Endodermal cell (in vitro differentiated cells): Measurements from ENCODE around the gene EP400. TPM values are rescaled to one million over a fixed set of nuclear protein-coding genes. Genes with fewer than 3 reads are reported as not detected.

ENCODE experiments used
- DNase-seq: peaks from one replicate; pipeline ENCODE4 v3.0.0-alpha.2; 2017
- H3K27ac ChIP-seq: 2 replicates; pipeline ENCODE4 v1.5.1; 2013; ENCODE audit warnings: mild to moderate bottlenecking, low read depth, low read length, moderate library complexity
- H3K27me3 ChIP-seq: 2 replicates; pipeline ENCODE4 v1.6.1; 2013; ENCODE audit warnings: mild to moderate bottlenecking, low read length, moderate library complexity; ENCODE audit not compliant: insufficient read depth, control insufficient read depth, poor library complexity, severe bottlenecking
- H3K36me3 ChIP-seq: 2 replicates; pipeline ENCODE4 v1.7.0; 2013; ENCODE audit warnings: mild to moderate bottlenecking, low read length, moderate library complexity; ENCODE audit not compliant: control insufficient read depth, insufficient read depth
- H3K4me1 ChIP-seq: one replicate; pipeline ENCODE4 v1.7.0; 2013; ENCODE audit warnings: low read length; ENCODE audit not compliant: control insufficient read depth, insufficient read depth
- H3K4me3 ChIP-seq: 2 replicates; pipeline ENCODE4 v1.5.1; 2013; ENCODE audit warnings: mild to moderate bottlenecking, low read length, moderate library complexity
- H3K9ac ChIP-seq: 2 replicates; pipeline ENCODE4 v1.6.1; 2013; ENCODE audit warnings: mild to moderate bottlenecking, low read length, moderate library complexity; ENCODE audit not compliant: poor library complexity, severe bottlenecking; ENCODE audit errors: extremely low read depth
- H3K9me3 ChIP-seq: 2 replicates; pipeline ENCODE4 v1.6.1; 2013; ENCODE audit warnings: mild to moderate bottlenecking, low read length, moderate library complexity; ENCODE audit not compliant: control insufficient read depth
- H3K27ac Mint-ChIP-seq: 2 replicates; pipeline ENCODE4 v1.8.0; 2020; ENCODE audit warnings: mixed read lengths
- H3K27me3 Mint-ChIP-seq: 2 replicates; pipeline ENCODE4 v1.8.0; 2021; ENCODE audit warnings: mild to moderate bottlenecking, mixed read lengths; ENCODE audit not compliant: insufficient read depth
- H3K36me3 Mint-ChIP-seq: 2 replicates; pipeline ENCODE4 v1.8.0; 2020; ENCODE audit warnings: low read depth, mixed read lengths
- H3K4me1 Mint-ChIP-seq: 2 replicates; pipeline ENCODE4 v1.8.0; 2020; ENCODE audit warnings: mixed read lengths
- H3K4me3 Mint-ChIP-seq: 2 replicates; pipeline ENCODE4 v1.8.0; 2020; ENCODE audit warnings: mild to moderate bottlenecking, moderate library complexity, mixed read lengths
- H3K9me3 Mint-ChIP-seq: 2 replicates; pipeline ENCODE4 v1.8.0; 2020; ENCODE audit warnings: mild to moderate bottlenecking, mixed read lengths
- WGBS, 2 experiments: methylation state at CpG; one replicate each; pipeline versions ENCODE4 v1.1.5 to v1.1.7; 2013; ENCODE audit warnings: missing lambda C conversion rate in 2 of 2, mixed read lengths in 1 of 2; ENCODE audit not compliant: insufficient coverage in 1 of 2, insufficient read length in 1 of 2; 5-methylcytosine and 5-hydroxymethylcytosine counted together
- total RNA-seq, 2 donors: library from RNA; stranded (reverse); fragmentation: NEBNext Ultra II Directional in 1 of 2; extraction: Animal tissue kit (Norgen Biotek cat#: 25700) in 1 of 2; gene quantifications; 2 replicates in 1 of 2; 3 replicates in 1 of 2; pipeline ENCODE4 v1.2.1, GENCODE V29; 2021
- TF ChIP-seq, protein P1 (sequence below): fragments of 200-600 bp; sonication (generic); conservative IDR thresholded peaks from 2 replicates; pipeline ENCODE4 v1.5.0; 2021; ENCODE audit warnings: antibody characterized with exemption, mild to moderate bottlenecking

EP400 gene
- total RNA-seq, 2 donors from 2014 or later = 64.7 to 78.3 TPM

DNA sequence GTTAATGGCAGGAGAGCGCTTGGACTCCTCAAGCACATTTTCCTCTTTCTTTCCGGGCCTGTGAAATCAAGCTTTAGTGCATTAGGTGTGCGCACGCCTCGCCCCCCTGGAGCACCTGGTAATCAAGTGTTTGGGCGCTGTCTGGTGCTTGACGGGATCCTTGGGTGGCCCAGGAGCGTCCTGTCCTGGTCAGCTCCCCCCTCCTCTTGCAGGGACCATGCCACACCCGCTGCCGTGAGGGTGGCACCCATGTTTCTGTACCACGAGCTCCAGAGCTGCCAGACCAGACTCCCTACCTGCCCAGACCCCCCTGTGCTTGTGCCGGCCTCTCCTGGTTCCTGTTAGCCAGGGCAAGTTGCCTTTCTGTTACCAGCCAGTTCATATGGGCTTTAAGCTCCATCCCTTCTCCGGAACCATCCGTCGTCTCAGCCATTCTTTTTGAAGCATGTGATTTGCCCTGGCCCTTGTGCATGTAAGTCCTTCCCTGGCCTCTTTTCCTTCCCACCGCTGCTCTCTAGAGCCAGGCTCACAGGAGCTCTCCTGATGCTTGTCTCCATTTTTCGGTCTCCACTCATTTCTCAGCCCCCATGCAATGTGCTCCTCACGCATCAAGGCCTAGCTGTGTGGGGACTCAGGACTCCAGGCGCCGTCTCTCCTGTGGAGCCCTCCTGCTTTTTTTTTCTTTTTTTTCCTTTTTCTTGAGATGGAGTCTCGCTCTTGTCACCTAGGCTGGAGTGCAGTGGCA is 66.1 kb downstream of the EP400 start:
- no peak overlapping the region for H3K27ac ChIP-seq
- Mint-ChIP-seq H3K27ac (peak overlapping the region; percentile 24), H3K36me3 (peaks cover 85% of the 10 kb centered on the region), H3K9me3 (no peaks in the 10 kb centered on the region), H3K4me1 (no peaks in the 10 kb centered on the region), H3K27me3 (no peaks in the 10 kb centered on the region), H3K4me3 (no peak overlapping the region)
- WGBS, 2 experiments = 95 to 99% methylated on average over 19 to 21 of the region's 21 CpGs
- TF ChIP-seq, protein P1, sequence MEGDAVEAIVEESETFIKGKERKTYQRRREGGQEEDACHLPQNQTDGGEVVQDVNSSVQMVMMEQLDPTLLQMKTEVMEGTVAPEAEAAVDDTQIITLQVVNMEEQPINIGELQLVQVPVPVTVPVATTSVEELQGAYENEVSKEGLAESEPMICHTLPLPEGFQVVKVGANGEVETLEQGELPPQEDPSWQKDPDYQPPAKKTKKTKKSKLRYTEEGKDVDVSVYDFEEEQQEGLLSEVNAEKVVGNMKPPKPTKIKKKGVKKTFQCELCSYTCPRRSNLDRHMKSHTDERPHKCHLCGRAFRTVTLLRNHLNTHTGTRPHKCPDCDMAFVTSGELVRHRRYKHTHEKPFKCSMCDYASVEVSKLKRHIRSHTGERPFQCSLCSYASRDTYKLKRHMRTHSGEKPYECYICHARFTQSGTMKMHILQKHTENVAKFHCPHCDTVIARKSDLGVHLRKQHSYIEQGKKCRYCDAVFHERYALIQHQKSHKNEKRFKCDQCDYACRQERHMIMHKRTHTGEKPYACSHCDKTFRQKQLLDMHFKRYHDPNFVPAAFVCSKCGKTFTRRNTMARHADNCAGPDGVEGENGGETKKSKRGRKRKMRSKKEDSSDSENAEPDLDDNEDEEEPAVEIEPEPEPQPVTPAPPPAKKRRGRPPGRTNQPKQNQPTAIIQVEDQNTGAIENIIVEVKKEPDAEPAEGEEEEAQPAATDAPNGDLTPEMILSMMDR = no peak
- no peaks in the 10 kb centered on the region for H3K27me3 ChIP-seq
- no peak overlapping the region for H3K9ac ChIP-seq
- H3K36me3 ChIP-seq = peaks cover 90% of the 10 kb centered on the region
- no peaks in the 10 kb centered on the region for H3K9me3 ChIP-seq
- H3K4me1 ChIP-seq = no peaks in the 10 kb centered on the region
- DNase-seq = no peak
- H3K4me3 ChIP-seq = no peak overlapping the region

GRCh38 chr12:132018193-132018916 is 68.6 kb downstream of the EP400 start:
- H3K36me3 Mint-ChIP-seq = peaks cover 76% of the 10 kb centered on the region
- no peak overlapping the region for H3K4me3 Mint-ChIP-seq
- peak overlapping the region; percentile 28 for H3K27ac Mint-ChIP-seq
- H3K27me3 ChIP-seq = no peaks in the 10 kb centered on the region
- H3K9me3 ChIP-seq = no peaks in the 10 kb centered on the region
- no peak overlapping the region for H3K9ac ChIP-seq
- no peak for DNase-seq
- H3K27ac ChIP-seq = no peak overlapping the region
- no peaks in the 10 kb centered on the region for H3K4me1 ChIP-seq
- TF ChIP-seq, protein P1 = no peak
- no peaks in the 10 kb centered on the region for H3K27me3 Mint-ChIP-seq
- peaks cover 82% of the 10 kb centered on the region for H3K36me3 ChIP-seq
- 95% methylated on average over 17 to 18 of the region's 18 CpGs for WGBS, 2 experiments
- H3K9me3 Mint-ChIP-seq = no peaks in the 10 kb centered on the region
- H3K4me3 ChIP-seq = no peak overlapping the region
- H3K4me1 Mint-ChIP-seq = no peaks in the 10 kb centered on the region

DNA sequence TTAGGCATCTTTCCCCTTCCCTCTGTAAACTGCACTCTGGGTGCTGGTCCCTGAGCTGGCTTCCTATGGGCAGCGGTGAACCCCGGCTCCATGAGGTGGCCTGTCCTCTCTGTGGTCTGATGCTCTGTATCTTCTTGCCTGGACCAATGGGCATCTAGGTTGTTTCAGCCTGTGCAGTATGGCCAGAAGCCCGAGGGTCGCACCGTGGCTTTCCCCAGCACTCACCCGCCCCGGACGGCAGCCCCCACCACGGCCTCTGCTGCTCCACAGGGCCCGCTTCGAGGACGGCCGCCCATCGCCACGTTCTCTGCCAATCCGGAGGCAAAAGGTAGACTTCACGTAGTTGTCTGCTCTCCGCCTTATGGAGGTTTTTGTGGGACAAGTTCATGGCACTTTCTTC is 70.1 kb downstream of the EP400 start:
- DNase-seq = no peak
- H3K36me3 ChIP-seq = peaks cover 80% of the 10 kb centered on the region
- Mint-ChIP-seq H3K27ac (no peak overlapping the region), H3K27me3 (no peaks in the 10 kb centered on the region), H3K9me3 (no peaks in the 10 kb centered on the region), H3K4me1 (no peaks in the 10 kb centered on the region), H3K36me3 (peaks cover 77% of the 10 kb centered on the region), H3K4me3 (no peak overlapping the region)
- no peaks in the 10 kb centered on the region for H3K9me3 ChIP-seq
- H3K4me1 ChIP-seq = no peaks in the 10 kb centered on the region
- no peaks in the 10 kb centered on the region for H3K27me3 ChIP-seq
- no peak overlapping the region for H3K27ac ChIP-seq
- H3K4me3 ChIP-seq = no peak overlapping the region
- H3K9ac ChIP-seq = no peak overlapping the region
- TF ChIP-seq, protein P1 = no peak
- 97% methylated on average over 18 of the region's 18 CpGs for WGBS, 2 experiments
